ENCODE results near the gene C12orf76. TPM values are rescaled to one million over a fixed set of nuclear protein-coding genes. Genes with fewer than 3 reads are reported as not detected.

Gene C12orf76
- polyA plus RNA-seq, 1 donor (not counting 4 experiments of a cell fraction or from before 2014, with no cell fraction given), result 7.3 TPM

DNA sequence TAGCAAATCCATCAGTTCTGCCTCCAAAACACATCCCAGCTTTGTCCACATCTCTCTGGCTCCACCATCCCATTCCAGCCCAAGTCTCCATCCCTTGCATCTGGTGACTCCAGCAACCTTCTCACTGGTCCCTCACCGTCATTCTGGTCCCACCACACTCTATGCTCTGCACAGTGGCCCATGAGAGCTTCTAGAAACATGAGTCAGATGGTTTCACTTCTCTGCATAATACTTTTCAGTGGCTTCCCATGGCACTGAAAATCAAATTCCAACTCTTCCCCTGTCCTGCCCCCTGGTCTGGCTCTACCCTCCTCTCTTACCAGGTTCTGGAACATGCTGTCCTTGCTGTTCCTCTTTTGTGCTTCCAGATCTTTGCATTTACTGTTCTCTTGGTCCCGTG, 17.2 kb upstream of the C12orf76 start:
- H3K4me2 ChIP-seq (ENCODE audit: control insufficient read depth, extremely low read depth, insufficient read depth, low read depth, low read length), result no peak overlapping the region
- H3K4me1 ChIP-seq (ENCODE audit: control insufficient read depth, extremely low read depth, insufficient read depth, low read length), result no peaks in the 10 kb centered on the region
- no peak overlapping the region for H3K4me3 ChIP-seq (ENCODE audit: control insufficient read depth in 2 of 3, extremely low read depth in 1 of 3, insufficient read depth in 2 of 3, low read depth in 1 of 3, low read length in 3 of 3)
- H3K9ac ChIP-seq (ENCODE audit: control insufficient read depth, extremely low read depth, insufficient read depth, low read length), result no peak overlapping the region
- no peaks in the 10 kb centered on the region for H3K36me3 ChIP-seq (ENCODE audit: control insufficient read depth in 2 of 2, extremely low read depth in 1 of 2, insufficient read depth in 2 of 2, low read length in 2 of 2)
- TF ChIP-seq EZH2 (IDR thresholded peaks at IDR 0.05; ENCODE audit: low read length) (no peak), CTCF (optimal IDR thresholded peaks at IDR 0.05 in 1 of 3, IDR thresholded peaks at IDR 0.05 in 1 of 3, conservative IDR thresholded peaks at IDR 0.05 in 1 of 3; ENCODE audit: extremely low read depth in 1 of 3, insufficient read depth in 2 of 3, low read length in 3 of 3) (no peak)
- H4K20me1 ChIP-seq (ENCODE audit: control insufficient read depth, extremely low read depth, insufficient read depth, low read length), result no peaks in the 10 kb centered on the region
- DNase-seq (ENCODE audit: low read depth, low spot score), result no peak
- H3K79me2 ChIP-seq (ENCODE audit: control insufficient read depth, insufficient read depth, low read length), result no peaks in the 10 kb centered on the region
- H2AFZ ChIP-seq (ENCODE audit: control insufficient read depth, low read length), result no peak overlapping the region
- H3K27me3 ChIP-seq (ENCODE audit: control insufficient read depth, extremely low read depth, insufficient read depth, low read length), result no peaks in the 10 kb centered on the region
- H3K9me1 ChIP-seq (ENCODE audit: control insufficient read depth, extremely low read depth, insufficient read depth, low read length), result no peaks in the 10 kb centered on the region
- dilution Hi-C loops (cut with MboI; ENCODE audit: extremely low pct_ligation_motif_present, low sequenced_read_pairs), result no loop called here
- no peaks in the 10 kb centered on the region for H3K9me3 ChIP-seq (ENCODE audit: control insufficient read depth, low read depth, low read length)
- H3K27ac ChIP-seq (ENCODE audit: control insufficient read depth, insufficient read depth, low read length), result no peak overlapping the region
- FAIRE-seq, result no peak

DNA sequence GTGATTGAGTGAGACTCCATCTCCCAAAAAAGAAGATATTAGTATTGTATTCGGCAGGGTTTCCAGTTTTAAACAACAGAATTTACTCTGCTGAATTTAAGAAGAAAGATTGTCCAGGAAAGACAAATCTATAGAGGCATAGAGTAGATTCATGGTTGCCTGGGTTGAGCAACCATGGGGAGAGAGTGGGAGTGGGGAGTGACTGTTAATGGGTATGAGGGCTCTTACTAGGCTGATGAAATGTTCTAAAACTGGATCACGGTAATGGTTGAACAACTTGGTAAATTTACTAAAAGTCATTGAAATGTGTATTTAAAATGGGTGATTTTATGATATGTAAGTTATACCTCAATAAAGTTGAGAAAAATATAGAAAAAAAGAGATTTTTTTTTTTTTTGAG, 13.9 kb upstream of the C12orf76 start:
- FAIRE-seq (no peak), DNase-seq (ENCODE audit: low read depth, low spot score) (no peak)
- Histone ChIP-seq H4K20me1 (ENCODE audit: control insufficient read depth, extremely low read depth, insufficient read depth, low read length) (no peaks in the 10 kb centered on the region), H3K27ac (ENCODE audit: control insufficient read depth, insufficient read depth, low read length) (no peak overlapping the region), H3K4me2 (ENCODE audit: control insufficient read depth, extremely low read depth, insufficient read depth, low read depth, low read length) (no peak overlapping the region), H3K9ac (ENCODE audit: control insufficient read depth, extremely low read depth, insufficient read depth, low read length) (no peak overlapping the region), H3K36me3 (ENCODE audit: control insufficient read depth in 2 of 2, extremely low read depth in 1 of 2, insufficient read depth in 2 of 2, low read length in 2 of 2) (no peaks in the 10 kb centered on the region), H3K4me1 (ENCODE audit: control insufficient read depth, extremely low read depth, insufficient read depth, low read length) (no peaks in the 10 kb centered on the region), H3K79me2 (ENCODE audit: control insufficient read depth, insufficient read depth, low read length) (no peaks in the 10 kb centered on the region), H3K9me3 (ENCODE audit: control insufficient read depth, low read depth, low read length) (no peaks in the 10 kb centered on the region), H3K4me3 (ENCODE audit: control insufficient read depth in 2 of 3, extremely low read depth in 1 of 3, insufficient read depth in 2 of 3, low read depth in 1 of 3, low read length in 3 of 3) (no peak overlapping the region), H3K27me3 (ENCODE audit: control insufficient read depth, extremely low read depth, insufficient read depth, low read length) (no peaks in the 10 kb centered on the region), H3K9me1 (ENCODE audit: control insufficient read depth, extremely low read depth, insufficient read depth, low read length) (no peaks in the 10 kb centered on the region), H2AFZ (ENCODE audit: control insufficient read depth, low read length) (no peak overlapping the region)
- dilution Hi-C loops (cut with MboI; ENCODE audit: extremely low pct_ligation_motif_present, low sequenced_read_pairs), result no loop called here
- no peak for TF ChIP-seq EZH2 (IDR thresholded peaks at IDR 0.05; ENCODE audit: low read length)
- TF ChIP-seq CTCF (optimal IDR thresholded peaks at IDR 0.05 in 1 of 3, IDR thresholded peaks at IDR 0.05 in 1 of 3, conservative IDR thresholded peaks at IDR 0.05 in 1 of 3; ENCODE audit: extremely low read depth in 1 of 3, insufficient read depth in 2 of 3, low read length in 3 of 3), result no peak

Data from keratinocyte (primary cell).